Measurements from ENCODE around the gene BEND6.

GRCh38 chr6:56995347-56995902 is 40.5 kb downstream of the BEND6 start:
- peak; percentile 66 for TF ChIP-seq CTCF (conservative IDR thresholded peaks at IDR 0.05; ENCODE audit: low read depth, low read length)
- no peak for TF ChIP-seq EZH2phosphoT487 (IDR thresholded peaks at IDR 0.05; ENCODE audit: borderline replicate concordance, low read length)
